GM06990 (cell line): ENCODE measurements around the gene CDC37.

ENCODE experiments used
- DNase-seq: peaks from one replicate; pipeline ENCODE4 v3.0.0-alpha.2; 2011; ENCODE audit not compliant: insufficient read length; ENCODE audit errors: extremely low read depth
- H3K27me3 ChIP-seq: replicated peaks from 2 replicates; pipeline ENCODE4 v1.6.0; 2011; ENCODE audit warnings: low read length; ENCODE audit not compliant: control insufficient read depth, insufficient read depth
- H3K36me3 ChIP-seq: 2 replicates; pipeline ENCODE4 v1.5.1; 2011; ENCODE audit warnings: low read length; ENCODE audit not compliant: control insufficient read depth, insufficient read depth
- H3K4me3 ChIP-seq: replicated peaks from 2 replicates; pipeline ENCODE4 v1.5.1; 2011; ENCODE audit warnings: low read depth, mild to moderate bottlenecking, control low read depth, low read length
- CTCF ChIP-seq: IDR thresholded peaks from 2 replicates; pipeline ENCODE4 v1.5.1; 2011; ENCODE audit warnings: low read length, control low read depth, mild to moderate bottlenecking, inconsistent platforms; ENCODE audit not compliant: insufficient read depth, poor library complexity, severe bottlenecking

CDC37 gene

GRCh38 chr19:10352764-10353671 is 50.3 kb downstream of the CDC37 start:
- H3K36me3 ChIP-seq: peaks cover 50% of the 10 kb centered on the region
- DNase-seq: no peak
- no peak overlapping the region for H3K4me3 ChIP-seq
- no peak for TF ChIP-seq CTCF
- no peaks in the 10 kb centered on the region for H3K27me3 ChIP-seq

GRCh38 chr19:10346509-10346908 is 56.8 kb downstream of the CDC37 start:
- DNase-seq: no peak
- no peak for TF ChIP-seq CTCF
- Histone ChIP-seq H3K27me3 (no peaks in the 10 kb centered on the region), H3K4me3 (no peak overlapping the region), H3K36me3 (peaks cover 11% of the 10 kb centered on the region)

GRCh38 chr19:10344780-10345179 is 58.6 kb downstream of the CDC37 start:
- DNase-seq: no peak
- TF ChIP-seq CTCF: no peak
- H3K36me3 ChIP-seq: peaks cover 1% of the 10 kb centered on the region
- no peaks in the 10 kb centered on the region for H3K27me3 ChIP-seq
- no peak overlapping the region for H3K4me3 ChIP-seq

- no peaks in the 10 kb centered on the region for H3K27me3 ChIP-seq
- no peak overlapping the region for H3K4me3 ChIP-seq
- no peak for DNase-seq
- H3K36me3 ChIP-seq: no peaks in the 10 kb centered on the region
- TF ChIP-seq CTCF: no peak
Measured at GRCh38 chr19:10343495-10343894, 59.8 kb downstream of the CDC37 start.
